HG03439 (cell line): Measurements from ENCODE around the gene CCNYL1.

Experiments
- ATAC-seq: cut with Tn5 transposase; IDR thresholded peaks from one replicate; pipeline ENCODE4 v1.9.1; 2021; ENCODE audit warnings: mild to moderate bottlenecking, moderate library complexity; ENCODE audit not compliant: unreplicated experiment

Gene CCNYL1

DNA sequence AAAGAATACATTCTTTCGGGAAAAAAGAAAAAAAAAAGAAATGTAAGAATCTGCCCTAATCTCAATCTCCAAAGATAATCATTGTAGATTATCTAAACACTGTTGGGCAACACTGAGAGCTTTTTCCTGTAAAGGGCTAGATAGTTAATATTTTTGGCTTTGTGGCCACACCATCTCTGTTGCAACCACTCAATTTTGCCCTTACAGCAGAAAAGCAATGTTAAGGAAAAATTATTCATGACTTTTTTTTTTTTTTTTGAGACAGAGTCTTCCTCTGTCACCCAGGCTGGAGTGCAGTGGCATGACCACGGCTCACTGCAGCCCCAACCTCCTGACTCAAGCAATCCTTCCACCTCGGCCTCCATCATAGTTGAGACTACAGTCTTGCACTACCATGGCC lies 75.6 kb downstream of the CCNYL1 start:
- no peak for ATAC-seq

GRCh38 chr2:207787800-207788199 lies 76.4 kb downstream of the CCNYL1 start:
- ATAC-seq: no peak

DNA sequence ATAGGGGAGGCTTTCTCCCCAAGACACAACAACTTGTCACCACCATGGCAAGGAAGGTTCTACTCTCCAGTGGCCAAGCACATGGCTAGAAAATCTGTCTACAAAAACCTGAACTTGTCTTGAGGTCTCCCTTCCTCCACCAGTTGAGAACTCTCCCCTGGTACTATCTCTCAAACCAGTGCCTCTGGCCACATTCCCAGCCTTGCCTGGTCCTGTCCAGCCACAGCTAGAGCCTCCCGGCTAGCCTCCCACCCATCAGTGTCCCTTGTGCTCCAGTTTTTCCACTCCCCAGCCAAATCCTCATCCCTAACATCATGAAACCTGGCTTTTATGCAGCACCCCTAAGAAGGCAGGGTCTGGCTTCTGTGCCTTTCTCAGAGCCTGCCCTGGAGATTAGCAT lies 79.5 kb downstream of the CCNYL1 start:
- no peak for ATAC-seq

GRCh38 chr2:207791579-207792243 lies 80.3 kb downstream of the CCNYL1 start:
- ATAC-seq: no peak

GRCh38 chr2:207792244-207792785 lies 80.9 kb downstream of the CCNYL1 start:
- no peak for ATAC-seq

DNA sequence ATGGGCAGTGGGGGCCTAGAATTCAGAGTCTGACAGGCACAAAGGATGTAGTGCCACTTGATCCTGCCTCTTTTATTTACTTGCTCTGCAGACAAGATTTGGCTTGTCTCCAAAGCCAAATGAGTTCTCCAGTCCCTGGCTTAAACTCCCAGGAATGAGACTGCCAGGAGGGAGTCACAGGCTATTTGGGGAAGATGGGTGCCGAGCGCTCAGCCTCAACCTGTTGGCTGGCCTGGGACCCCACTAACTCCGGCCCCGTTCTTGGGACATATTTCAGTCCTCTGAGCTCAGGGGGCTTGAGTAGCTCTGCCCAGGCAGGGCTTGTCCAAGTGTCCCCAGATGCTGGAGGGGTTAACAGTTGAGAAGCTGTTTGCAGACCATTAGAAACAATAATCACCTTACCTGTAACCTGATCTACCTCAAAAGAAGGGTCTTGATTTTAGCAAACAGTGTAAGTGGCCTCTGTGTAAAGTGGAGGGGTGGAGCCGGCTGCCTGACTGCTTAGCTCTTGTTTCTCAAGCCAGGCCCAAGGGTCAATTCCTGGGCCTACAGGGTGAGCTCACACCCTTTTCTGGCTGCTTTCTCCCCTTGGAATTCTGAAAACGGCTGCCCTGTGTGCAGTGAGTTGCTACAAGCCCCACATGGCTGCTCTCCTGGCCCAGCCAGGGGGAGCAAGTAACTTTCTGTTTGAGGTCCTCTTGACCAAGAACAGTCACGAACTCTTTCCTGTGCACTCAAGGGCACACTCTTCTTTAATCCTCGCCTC lies 85.3 kb downstream of the CCNYL1 start:
- ATAC-seq: no peak

GRCh38 chr2:207801259-207801658 lies 89.8 kb downstream of the CCNYL1 start:
- no peak for ATAC-seq

DNA sequence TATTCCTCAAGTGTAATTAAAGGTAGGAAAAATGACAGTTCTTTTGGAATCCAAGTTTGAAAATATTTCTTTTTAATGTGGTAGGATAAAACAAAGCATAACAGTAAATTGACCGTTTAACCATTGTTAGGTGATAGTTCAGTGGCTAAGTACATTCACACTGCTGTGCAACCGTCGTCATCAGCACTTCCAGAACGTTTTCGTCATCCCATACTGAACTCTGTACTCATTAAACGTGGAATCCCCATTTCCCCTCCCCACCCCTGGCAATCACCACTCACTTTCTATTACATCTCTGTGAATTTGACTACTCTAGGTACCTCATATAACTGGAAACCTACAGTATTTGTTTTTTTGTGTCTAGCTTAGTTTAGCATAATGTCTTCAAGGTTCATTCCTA lies 91.2 kb downstream of the CCNYL1 start:
- ATAC-seq: no peak
